D341Med (cell line): ENCODE data around the gene PSMC4.
"Not testable (repeated sequence)": the region's sequence is repeated elsewhere in the genome, so short reads cannot be mapped to it uniquely, and the experiment has no call there.

Source experiments
- DNase-seq: peaks from one replicate; pipeline ENCODE4 v3.0.0; 2012; ENCODE audit warnings: low spot score

The PSMC4 gene

GRCh38 chr19:39946532-39946931 is 24.4 kb upstream of the PSMC4 start:
- DNase-seq: no peak

GRCh38 chr19:39949026-39949747 is 21.8 kb upstream of the PSMC4 start:
- no peak for DNase-seq

GRCh38 chr19:39951065-39951650 is 19.8 kb upstream of the PSMC4 start:
- DNase-seq: no peak

GRCh38 chr19:39951686-39952085 is 19.3 kb upstream of the PSMC4 start:
- no peak for DNase-seq

GRCh38 chr19:39953915-39954314 is 17.1 kb upstream of the PSMC4 start:
- DNase-seq: no peak

- not testable (repeated sequence) for DNase-seq
These were observed 13.1 kb upstream of the PSMC4 start for GRCh38 chr19:39957886-39958285.

- not testable (repeated sequence) for DNase-seq
These were observed 12.0 kb upstream of the PSMC4 start for GRCh38 chr19:39958942-39959341.

GRCh38 chr19:39959407-39959806 is 11.6 kb upstream of the PSMC4 start:
- not testable (repeated sequence) for DNase-seq

- no peak for DNase-seq
These were observed 7.1 kb upstream of the PSMC4 start for GRCh38 chr19:39963898-39964297.

GRCh38 chr19:39966617-39967016 is 4.3 kb upstream of the PSMC4 start:
- DNase-seq: no peak

- DNase-seq: no peak
These were observed 3.4 kb upstream of the PSMC4 start for GRCh38 chr19:39967561-39967960.

- DNase-seq: no peak
These were observed 2.2 kb upstream of the PSMC4 start for GRCh38 chr19:39968789-39969188.

GRCh38 chr19:39969266-39969665 is 1.7 kb upstream of the PSMC4 start:
- no peak for DNase-seq

- DNase-seq: no peak
These were observed 1.1 kb upstream of the PSMC4 start for GRCh38 chr19:39969681-39970424.

GRCh38 chr19:39970425-39970674 is 615 bp upstream of the PSMC4 start:
- no peak for DNase-seq

- DNase-seq: peak; percentile 48
These were observed 543 bp downstream of the PSMC4 start for GRCh38 chr19:39971380-39972035.

- DNase-seq: no peak
These were observed 3.6 kb downstream of the PSMC4 start for GRCh38 chr19:39974377-39975155.

GRCh38 chr19:39982883-39983282 is 11.9 kb downstream of the PSMC4 start:
- DNase-seq: no peak

GRCh38 chr19:39983695-39984300 is 12.8 kb downstream of the PSMC4 start:
- DNase-seq: no peak

GRCh38 chr19:39986643-39987042 is 15.7 kb downstream of the PSMC4 start:
- no peak for DNase-seq

- DNase-seq: no peak
These were observed 16.2 kb downstream of the PSMC4 start for GRCh38 chr19:39987167-39987566.

GRCh38 chr19:39987596-39987995 is 16.6 kb downstream of the PSMC4 start:
- no peak for DNase-seq
